ENCODE measurements around the gene PTPRK.

PTPRK gene

GRCh38 chr6:128118401-128118800 is 402.0 kb downstream of the PTPRK start:
- DNase-seq: no peak

DNA sequence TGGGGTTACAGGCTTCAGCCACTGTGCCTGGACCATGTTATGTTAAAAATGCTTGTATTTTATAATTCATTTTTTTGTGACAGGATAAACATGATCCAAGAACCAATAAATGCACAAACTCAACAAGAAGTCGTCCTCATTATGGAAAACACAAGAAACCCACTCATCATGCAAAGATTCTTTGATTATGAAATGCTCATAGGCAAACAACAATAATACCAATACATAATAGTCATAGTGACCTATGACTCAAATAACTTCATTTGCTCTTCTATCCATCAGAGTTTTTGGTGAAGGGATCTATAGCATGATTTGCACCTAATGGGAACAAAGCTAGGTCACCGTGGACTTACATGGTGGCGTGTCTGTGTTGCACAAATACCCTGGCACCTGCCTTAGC is 402.5 kb downstream of the PTPRK start:
- DNase-seq: no peak

DNA sequence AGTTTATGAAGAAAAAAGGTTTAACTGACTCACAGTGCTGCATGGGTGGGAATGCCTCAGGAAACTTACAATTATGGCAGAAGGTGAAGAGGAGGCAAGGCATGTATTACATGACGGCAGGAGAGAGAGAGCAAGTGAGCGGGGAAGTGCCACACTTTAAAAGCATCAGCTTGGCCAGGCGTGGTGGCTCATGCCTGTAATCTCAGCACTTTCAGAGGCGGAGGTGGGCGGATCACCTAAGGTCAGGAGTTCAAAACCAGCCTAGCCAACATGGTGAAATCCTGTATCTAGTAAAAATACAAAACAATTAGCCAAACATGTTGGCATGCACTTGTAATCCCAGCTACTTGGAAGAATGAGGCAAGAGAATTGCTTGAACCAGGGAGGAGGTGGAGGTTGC is 406.2 kb downstream of the PTPRK start:
- no peak for DNase-seq

GRCh38 chr6:128112494-128112893 is 407.9 kb downstream of the PTPRK start:
- no peak for DNase-seq

- DNase-seq: no peak
Observed at GRCh38 chr6:128111096-128111495, 409.3 kb downstream of the PTPRK start.

DNA sequence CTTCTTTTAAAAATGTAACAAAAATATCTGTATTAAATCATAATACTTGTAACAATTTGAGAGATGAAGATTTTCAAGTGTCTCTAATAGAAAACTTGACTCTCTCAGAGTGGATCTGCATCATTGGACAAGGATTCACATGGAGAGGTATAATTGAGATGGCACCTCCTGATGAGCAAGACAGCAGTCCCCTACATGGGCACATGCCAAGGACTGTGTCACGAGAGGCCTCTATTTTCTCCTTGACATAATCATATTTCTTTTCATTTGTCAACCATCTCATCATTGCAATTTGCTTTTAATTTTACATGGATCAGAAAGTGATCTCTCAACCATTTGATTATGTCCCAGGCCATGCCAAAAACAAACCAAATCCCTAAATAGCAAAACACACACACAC is 412.7 kb downstream of the PTPRK start:
- DNase-seq: no peak

- no peak for DNase-seq
Observed at GRCh38 chr6:128099571-128100197, 420.7 kb downstream of the PTPRK start.

GRCh38 chr6:128098000-128098581 is 422.3 kb downstream of the PTPRK start:
- no peak for DNase-seq

DNA sequence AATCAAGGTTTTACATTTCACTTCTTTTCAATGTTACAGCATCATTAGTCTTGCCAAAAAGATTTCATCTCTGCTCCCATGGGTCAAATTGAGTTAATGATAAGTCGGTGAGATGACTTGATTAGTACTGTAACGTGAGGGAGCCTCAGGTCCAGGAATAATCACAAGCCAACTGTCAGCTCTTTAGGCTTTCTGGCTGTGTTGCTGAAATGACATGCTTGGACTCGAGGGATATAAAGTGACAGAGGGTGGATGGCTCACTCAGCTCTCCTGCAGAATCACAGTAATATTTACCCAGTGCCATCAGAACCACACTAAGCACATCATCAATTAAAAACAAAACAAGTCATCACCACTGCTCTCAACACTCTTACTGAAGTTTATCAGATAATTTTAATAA is 423.4 kb downstream of the PTPRK start:
- DNase-seq: no peak

GRCh38 chr6:128095362-128095761 is 425.0 kb downstream of the PTPRK start:
- no peak for DNase-seq

DNA sequence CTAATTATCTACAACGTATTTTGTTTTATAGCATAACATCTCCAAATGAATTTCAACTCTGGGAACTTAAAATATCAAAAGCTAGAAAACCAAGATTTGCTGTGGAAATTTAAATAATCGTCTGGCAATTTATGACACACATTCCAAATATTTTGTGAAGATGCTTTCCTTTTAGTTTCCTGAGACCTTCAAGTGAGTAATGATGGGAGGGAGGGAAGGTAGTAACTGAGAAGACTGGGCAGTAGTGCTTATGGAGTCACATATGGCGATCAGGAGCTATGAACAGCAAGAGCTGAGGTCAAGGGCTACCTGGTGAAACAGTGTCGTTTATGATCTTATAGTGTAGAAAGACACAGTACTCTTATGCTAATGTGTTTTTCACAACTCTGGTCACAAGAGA is 441.4 kb downstream of the PTPRK start:
- DNase-seq: no peak

DNA sequence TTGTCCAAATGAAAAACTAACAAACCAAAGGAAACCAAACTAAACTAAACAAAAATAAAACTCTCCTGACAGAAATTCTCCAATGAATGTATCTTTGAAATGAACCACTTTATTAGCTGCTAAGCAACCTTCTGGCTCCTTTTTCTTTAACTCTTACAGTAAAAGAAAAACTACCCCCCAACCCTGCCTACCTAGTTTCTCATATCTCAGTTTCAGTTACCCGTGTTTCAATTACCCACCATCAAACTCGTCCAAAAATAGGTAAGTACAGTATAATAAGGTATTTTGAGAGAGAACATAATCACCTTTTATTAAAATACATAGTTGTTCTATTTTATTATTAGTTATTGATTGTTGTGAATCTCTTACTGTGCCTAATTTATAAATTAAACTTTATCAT is 442.1 kb downstream of the PTPRK start:
- no peak for DNase-seq

DNA sequence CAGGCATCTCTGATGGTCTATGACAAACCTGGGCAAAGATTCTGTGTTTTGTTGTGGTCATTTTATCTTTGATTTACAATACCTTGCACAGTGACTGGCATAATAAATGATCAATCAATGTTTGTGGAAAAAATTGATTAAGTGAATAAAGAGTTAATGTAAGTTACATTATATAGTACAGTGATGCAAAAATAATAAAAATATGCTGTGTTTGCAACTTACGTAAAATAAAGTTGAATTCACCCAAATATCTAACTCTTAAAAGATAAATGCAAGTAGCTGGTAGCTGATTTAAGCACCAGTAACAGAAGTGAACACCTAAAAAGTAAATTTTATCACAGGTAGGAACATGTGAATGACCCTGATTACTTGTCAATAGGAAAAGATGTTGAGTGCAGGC is 443.6 kb downstream of the PTPRK start:
- DNase-seq: no peak

DNA sequence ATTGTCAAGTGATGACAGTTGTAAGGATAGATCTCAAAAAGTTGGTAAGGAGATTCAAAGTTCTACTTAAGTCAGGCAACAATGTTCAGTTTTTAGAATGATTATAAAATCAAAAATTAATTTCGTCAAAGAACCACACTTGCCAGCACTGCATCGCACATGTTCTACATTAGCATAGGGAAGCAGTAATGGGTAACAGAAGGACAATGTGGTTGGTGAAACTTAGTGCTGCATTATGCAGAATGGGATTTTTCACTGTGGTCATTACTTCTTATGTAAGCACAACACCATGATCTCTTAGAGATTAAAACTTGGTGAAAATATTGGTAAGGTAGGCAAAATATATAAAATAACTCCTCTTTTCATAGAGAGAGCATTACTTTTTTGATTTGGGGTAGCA is 445.8 kb downstream of the PTPRK start:
- DNase-seq: no peak

DNA sequence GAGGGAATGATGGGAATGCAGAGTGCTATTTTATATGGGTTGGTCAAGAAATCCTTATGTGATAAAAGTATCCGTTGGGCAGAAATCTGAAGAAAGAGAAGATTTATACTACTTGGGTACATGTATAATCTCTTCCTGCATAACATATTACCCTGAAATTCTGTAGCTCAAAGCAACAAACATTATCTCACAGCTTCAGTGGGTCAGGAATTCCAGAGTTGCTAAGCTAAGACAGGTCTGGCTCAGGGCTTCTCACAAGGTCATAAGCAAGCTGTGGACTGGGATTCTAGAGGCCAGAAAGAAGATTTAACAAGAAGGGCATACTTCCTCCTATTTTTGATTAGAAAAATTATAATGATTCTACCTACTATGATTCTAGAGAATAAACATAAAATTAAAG is 447.0 kb downstream of the PTPRK start:
- no peak for DNase-seq

DNA sequence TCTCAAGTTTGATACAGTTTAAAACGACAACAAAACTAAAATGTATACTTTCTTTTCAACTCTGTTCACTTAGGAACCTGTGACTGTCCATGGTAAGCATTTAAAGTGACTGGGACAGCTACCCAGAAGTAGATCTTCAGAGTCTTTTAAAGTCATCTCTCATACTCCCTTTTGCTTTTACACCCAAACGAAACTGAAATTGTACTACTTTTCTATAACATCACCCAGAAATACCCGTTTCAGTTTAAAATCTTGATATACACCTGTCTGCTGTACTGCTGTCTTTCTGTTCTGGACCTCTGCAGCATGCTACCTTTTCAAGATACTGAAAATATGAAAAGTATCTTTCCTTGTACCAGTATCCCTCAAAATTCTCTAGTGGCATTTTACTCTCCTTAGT is 449.2 kb downstream of the PTPRK start:
- DNase-seq: no peak

DNA sequence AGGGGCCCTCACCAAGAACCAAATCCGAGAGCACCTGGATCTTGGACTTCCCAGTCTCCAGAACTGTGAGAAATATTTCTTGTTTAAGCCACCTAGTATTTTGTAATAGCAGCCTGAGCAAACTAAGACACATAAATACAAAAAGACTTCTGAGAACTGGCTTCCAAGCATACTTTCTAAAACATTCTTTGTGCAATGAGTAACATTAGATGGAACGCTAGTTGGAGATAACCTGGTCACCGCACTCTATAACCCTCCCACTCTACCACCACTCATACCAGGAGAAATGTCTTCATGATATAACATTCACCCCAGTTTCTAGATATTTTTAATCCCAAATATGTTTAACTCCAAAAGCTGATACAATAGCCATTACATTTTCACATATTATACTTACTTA is 450.0 kb downstream of the PTPRK start:
- DNase-seq: no peak

DNA sequence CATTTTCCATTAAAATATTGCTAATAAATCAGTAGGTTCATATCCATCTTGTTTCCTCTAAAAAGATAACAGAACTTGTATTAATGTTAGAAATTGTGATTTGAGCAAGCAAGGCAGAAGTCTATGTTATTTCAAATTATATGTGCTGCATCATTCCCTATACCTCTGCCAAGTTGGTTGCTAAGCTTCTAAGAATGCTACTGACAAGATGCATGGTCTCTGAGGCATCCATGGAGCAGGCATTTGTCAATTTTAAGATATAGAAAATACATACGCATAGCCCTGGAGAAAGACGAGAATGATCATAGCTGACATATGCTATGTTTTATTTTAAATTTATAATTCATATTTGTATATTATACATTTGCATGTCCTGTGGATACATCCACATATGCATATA is 451.2 kb downstream of the PTPRK start:
- DNase-seq: no peak

- no peak for DNase-seq
Observed at GRCh38 chr6:128068119-128068479, 452.3 kb downstream of the PTPRK start.

DNA sequence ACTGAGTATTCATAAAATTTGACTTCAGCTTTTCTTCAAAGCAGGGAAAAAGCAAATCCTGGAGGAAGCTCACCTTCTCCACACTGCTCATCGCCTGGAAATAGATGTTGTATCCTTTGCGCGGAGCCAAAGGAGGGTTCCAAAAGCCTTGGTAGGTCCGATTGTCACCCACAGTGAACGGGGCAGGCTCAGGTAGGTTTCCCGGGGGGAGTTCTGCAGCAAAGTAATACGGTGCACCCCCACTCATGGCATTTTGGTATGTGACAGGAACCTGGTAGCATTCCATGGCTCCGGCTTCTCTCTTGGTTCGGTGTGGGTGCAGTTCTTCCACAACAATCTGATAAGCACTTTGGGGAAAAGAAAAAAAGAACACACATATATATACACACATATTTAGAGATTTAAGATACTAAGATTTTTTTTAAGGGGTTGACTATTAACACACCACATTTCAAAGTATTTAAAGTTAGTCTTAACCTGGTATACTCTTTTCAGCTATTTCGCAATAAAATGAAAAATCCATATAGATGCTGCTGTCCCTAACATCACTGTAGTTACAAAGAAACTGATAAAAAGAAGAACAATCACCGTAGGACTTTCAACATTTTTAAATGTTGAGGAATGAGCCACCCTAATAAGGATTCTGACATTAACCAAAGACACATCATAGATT is 452.8 kb downstream of the PTPRK start:
- no peak for DNase-seq

DNA sequence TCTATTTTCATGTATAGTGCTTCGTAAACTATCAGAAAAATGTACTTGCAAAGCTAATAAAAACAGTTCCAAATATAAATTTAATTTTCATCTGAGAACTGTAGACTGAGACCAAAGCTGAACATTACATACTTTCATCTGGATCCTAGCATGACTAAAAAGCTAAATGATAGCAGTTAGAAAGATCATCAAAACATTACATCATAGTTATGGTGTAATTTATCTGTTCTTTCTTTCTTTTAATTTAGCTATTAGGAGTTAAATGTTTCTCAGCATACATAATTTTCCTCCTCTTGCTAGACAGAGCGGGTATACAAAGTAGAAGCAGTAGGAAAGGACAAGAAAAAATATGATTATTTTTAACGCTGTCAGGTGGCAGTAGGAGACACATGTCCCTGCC is 455.3 kb downstream of the PTPRK start:
- DNase-seq: no peak

GRCh38 chr6:128064540-128064895 is 455.9 kb downstream of the PTPRK start:
- DNase-seq: no peak

DNA sequence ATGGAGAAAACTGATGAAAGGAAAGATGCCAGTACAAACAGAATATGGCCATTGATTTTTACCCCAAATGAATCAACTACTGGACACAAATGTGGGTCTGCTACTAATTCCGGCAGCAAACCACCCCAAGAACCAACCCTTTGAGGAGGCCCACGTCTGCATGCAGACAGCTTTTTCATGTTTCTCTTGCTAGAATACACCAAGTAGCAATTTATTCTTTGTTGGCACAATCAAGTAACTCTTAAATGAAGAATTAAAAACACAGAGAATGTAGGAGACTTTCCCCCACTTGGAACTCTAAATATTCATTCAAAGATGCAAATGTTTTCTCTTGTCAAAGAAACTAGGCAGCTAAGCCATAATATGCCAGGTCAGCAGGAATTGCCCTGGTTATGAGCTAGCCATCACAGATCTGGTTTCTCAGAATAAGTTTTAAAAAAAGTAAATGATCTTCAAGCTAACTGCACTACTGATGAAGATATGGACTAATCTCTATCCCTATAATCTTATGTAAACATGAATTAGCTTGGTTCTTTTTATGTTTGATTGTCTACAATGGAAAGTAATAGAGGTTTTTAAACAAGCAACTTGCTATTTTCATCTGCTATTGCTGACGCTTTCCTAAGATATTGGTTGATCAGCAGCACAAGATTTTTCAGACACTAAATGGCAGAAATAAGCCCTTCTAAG is 456.4 kb downstream of the PTPRK start:
- no peak for DNase-seq

- no peak for DNase-seq
Observed at GRCh38 chr6:128062882-128063603, 457.4 kb downstream of the PTPRK start.

All from activated naive CD4-positive, alpha-beta T cell treated with Interleukin-2 at 50 U/mL for 16 hours (primary cell).